Upper lobe of left lung (tissue), 6 donors: ENCODE measurements around the gene CD83. TPM values are rescaled to one million over a fixed set of nuclear protein-coding genes. Genes with fewer than 3 reads are reported as not detected.

Experiments
- ATAC-seq, 2 donors: fragments of 200-7000 bp; cut with Tn5 transposase; one replicate each; pipeline ENCODE4 v1.9.1; 2022; ENCODE audit warnings: mild to moderate bottlenecking in 2 of 2, moderate library complexity in 2 of 2; ENCODE audit not compliant: low FRiP score in 2 of 2
- DNase-seq, 2 donors: peaks; one replicate each; pipeline ENCODE4 v3.0.0-alpha.2; 2019 to 2020
- H3K27ac ChIP-seq, 4 donors: fragments of 200-600 bp; sonication (generic); one replicate each; pipeline ENCODE4 v1.5.1; 2016 to 2019
- H3K27me3 ChIP-seq, 4 donors: fragments of 200-600 bp; sonication (generic); one replicate each; pipeline ENCODE4 v1.5.1; 2017 to 2019
- H3K36me3 ChIP-seq, 4 donors: fragments of 200-600 bp; sonication (generic); one replicate each; pipeline ENCODE4 v1.5.1; 2016 to 2019
- H3K4me1 ChIP-seq, 4 donors: fragments of 200-600 bp; sonication (generic); one replicate each; pipeline ENCODE4 v1.5.1; 2018 to 2019
- H3K4me3 ChIP-seq, 4 donors: fragments of 200-600 bp; sonication (generic); one replicate each; pipeline ENCODE4 v1.5.1; 2017 to 2019; ENCODE audit warnings: mild to moderate bottlenecking in 2 of 4, moderate library complexity in 1 of 4
- H3K9me3 ChIP-seq, 4 donors: fragments of 200-600 bp; sonication (generic); one replicate each; pipeline ENCODE4 v1.5.1; 2018 to 2019
- CTCF ChIP-seq, 6 experiments: fragments of 450-650 bp in 4 of 6; fragments of 200-600 bp in 2 of 6; sonication (generic) in 2 of 6; IDR thresholded peaks; one replicate each; pipeline ENCODE4 v1.5.1; 2016 to 2019; ENCODE audit warnings: antibody characterized with exemption in 6 of 6
- EP300 ChIP-seq, 4 donors: sonication (generic); formaldehyde crosslinking; IDR thresholded peaks; one replicate each; pipeline ENCODE4 v1.5.1; 2017; ENCODE audit warnings: antibody characterized with exemption in 4 of 4, control low read depth in 2 of 4
- POLR2A ChIP-seq, 4 donors: fragments of 450-650 bp; IDR thresholded peaks; one replicate each; pipeline ENCODE4 v1.5.1; 2016 to 2017; ENCODE audit warnings: antibody characterized with exemption in 4 of 4, mild to moderate bottlenecking in 2 of 4
- POLR2AphosphoS5 ChIP-seq, 2 donors: sonication (generic); formaldehyde crosslinking; IDR thresholded peaks; one replicate each; pipeline ENCODE4 v1.5.1; 2017; ENCODE audit warnings: antibody characterized with exemption in 2 of 2
- WGBS, 2 donors: methylation state at CpG; one replicate each; pipeline ENCODE4 v1.1.5; 2017 to 2018; 5-methylcytosine and 5-hydroxymethylcytosine counted together
- total RNA-seq, 6 donors: library from RNA; depleted of rRNA in 4 of 6; stranded (reverse); fragments of >200 nt in 4 of 6; gene quantifications; one replicate each; pipeline versions ENCODE4 v1.1.0 to v1.2.1, GENCODE V29; 2016 to 2021
- donor health status: DM: no; HTN: no; CAD: no; lungs with moderate emphysema.
- donor health status: DM: no; HTN: yes; CAD: no; lungs with severe emphysema.

Gene CD83
- total RNA-seq, 6 donors from 2014 or later, result 13.6 to 40.6 (median 21.5) TPM

- no peaks in the 10 kb centered on the region for H3K27me3 ChIP-seq
- TF ChIP-seq POLR2AphosphoS5 (IDR thresholded peaks at IDR 0.05), result no peak
- TF ChIP-seq CTCF (IDR thresholded peaks at IDR 0.05), result no peak
- no peak for DNase-seq
- H3K4me3 ChIP-seq, result no peak overlapping the region
- ATAC-seq, result peak in 1 of 2 donors; percentile 24
- peaks cover 2 to 21% (median 15%) of the 10 kb centered on the region in 4 donors for H3K4me1 ChIP-seq
- peaks cover 0 to 9% (median 5%) of the 10 kb centered on the region in 4 donors for H3K9me3 ChIP-seq
- 60 to 63% methylated on average over 4 of the region's 4 CpGs for WGBS, 2 donors
- H3K27ac ChIP-seq, result peak overlapping the region in 3 of 4 donors; percentile 61 to 75 (median 69)
- no peaks in the 10 kb centered on the region for H3K36me3 ChIP-seq
Observed at GRCh38 chr6:14109411-14109826, 8.2 kb upstream of the CD83 start.

- WGBS, 2 donors, result 80 to 89% methylated on average over 11 of the region's 11 CpGs
- Histone ChIP-seq H3K27ac (peak overlapping the region in 2 of 4 donors; percentile 23 to 75), H3K27me3 (no peaks in the 10 kb centered on the region), H3K4me1 (peaks cover 2 to 21% (median 15%) of the 10 kb centered on the region in 4 donors), H3K36me3 (no peaks in the 10 kb centered on the region), H3K4me3 (no peak overlapping the region), H3K9me3 (peaks cover 0 to 9% (median 5%) of the 10 kb centered on the region in 4 donors)
- ATAC-seq (no peak), DNase-seq (no peak)
- TF ChIP-seq POLR2AphosphoS5 (IDR thresholded peaks at IDR 0.05) (no peak), POLR2A (IDR thresholded peaks at IDR 0.05) (no peak)
Observed at GRCh38 chr6:14110001-14110818, 7.4 kb upstream of the CD83 start.

DNA sequence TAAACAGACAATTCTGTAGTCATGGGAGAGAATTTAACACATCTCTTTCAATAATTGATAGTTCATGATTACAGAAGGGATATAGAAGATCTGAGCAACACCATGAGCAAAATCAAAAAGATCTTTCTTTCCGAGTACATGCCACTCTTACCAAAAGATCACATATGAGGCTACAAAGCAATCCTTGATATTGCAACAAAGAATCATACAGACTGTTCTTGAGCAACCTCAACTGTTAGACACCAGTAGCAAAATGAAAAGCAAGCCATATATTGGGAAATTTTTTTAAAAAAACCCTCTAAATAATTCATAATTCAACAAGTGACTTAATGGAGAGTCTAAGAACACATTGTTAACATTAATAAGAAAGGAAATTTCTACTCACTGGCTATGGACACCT is 3.6 kb upstream of the CD83 start:
- no peak overlapping the region for H3K4me3 ChIP-seq
- no peak overlapping the region for H3K27ac ChIP-seq
- H3K27me3 ChIP-seq, result no peaks in the 10 kb centered on the region
- TF ChIP-seq POLR2A (IDR thresholded peaks at IDR 0.05) (no peak), CTCF (IDR thresholded peaks at IDR 0.05) (no peak), EP300 (IDR thresholded peaks at IDR 0.05) (no peak), POLR2AphosphoS5 (IDR thresholded peaks at IDR 0.05) (no peak)
- ATAC-seq (no peak), DNase-seq (no peak)
- 72 to 75% methylated on average over 1 of the region's 1 CpG for WGBS, 2 donors
- H3K4me1 ChIP-seq, result peaks cover 5 to 24% (median 12%) of the 10 kb centered on the region in 4 donors
- no peaks in the 10 kb centered on the region for H3K9me3 ChIP-seq
- H3K36me3 ChIP-seq, result no peaks in the 10 kb centered on the region

DNA sequence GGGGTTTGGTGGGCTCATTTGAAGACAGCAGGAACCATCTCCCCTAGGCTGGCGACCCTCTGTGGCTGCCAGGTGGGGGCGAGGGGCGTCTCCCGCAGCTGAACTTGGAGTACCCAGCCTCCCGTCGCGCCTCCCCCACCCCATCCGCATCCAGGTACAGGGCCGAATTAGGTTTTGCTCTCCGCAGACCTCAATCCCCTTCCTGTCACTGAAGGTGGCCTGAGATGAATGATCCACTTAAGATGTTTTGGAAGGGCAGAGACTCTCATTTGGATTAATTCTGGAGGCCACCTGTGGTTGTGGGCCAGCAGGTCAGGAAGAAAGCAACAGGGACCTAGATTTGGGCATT is 493 bp downstream of the CD83 start:
- 11% methylated on average over 10 of the region's 10 CpGs; no CpG with 5 or more reads in 1 of the 2 donors for WGBS, 2 donors
- TF ChIP-seq POLR2AphosphoS5 (IDR thresholded peaks at IDR 0.05) (no peak), EP300 (IDR thresholded peaks at IDR 0.05) (no peak), POLR2A (IDR thresholded peaks at IDR 0.05) (no peak), CTCF (IDR thresholded peaks at IDR 0.05) (no peak)
- DNase-seq, result no peak
- Histone ChIP-seq H3K4me3 (peak overlapping the region; percentile 66 to 78 (median 74)), H3K27me3 (no peaks in the 10 kb centered on the region), H3K36me3 (no peaks in the 10 kb centered on the region), H3K4me1 (peaks cover 3 to 18% (median 11%) of the 10 kb centered on the region in 4 donors), H3K9me3 (no peaks in the 10 kb centered on the region), H3K27ac (peak overlapping the region in 3 of 4 donors; percentile 71 to 88 (median 82))
- ATAC-seq, result peak in 1 of 2 donors; percentile 51

GRCh38 chr6:14118446-14118845 is 874 bp downstream of the CD83 start:
- DNase-seq (no peak), ATAC-seq (peak in 1 of 2 donors; percentile 37)
- Histone ChIP-seq H3K4me1 (peaks cover 7 to 18% (median 11%) of the 10 kb centered on the region in 4 donors), H3K36me3 (no peaks in the 10 kb centered on the region), H3K27me3 (no peaks in the 10 kb centered on the region), H3K27ac (peak overlapping the region in 1 of 4 donors; percentile 88), H3K9me3 (no peaks in the 10 kb centered on the region), H3K4me3 (peak overlapping the region in 3 of 4 donors; percentile 66 to 78 (median 75))
- TF ChIP-seq EP300 (IDR thresholded peaks at IDR 0.05) (no peak), POLR2AphosphoS5 (IDR thresholded peaks at IDR 0.05) (no peak), POLR2A (IDR thresholded peaks at IDR 0.05) (no peak), CTCF (IDR thresholded peaks at IDR 0.05) (no peak)
- 69 to 71% methylated on average over 2 of the region's 2 CpGs for whole genome bisulfite sequencing, 2 donors
